Heart left ventricle (tissue), 16 donors: ENCODE data around the gene CHTF18. TPM values are rescaled to one million over a fixed set of nuclear protein-coding genes. Genes with fewer than 3 reads are reported as not detected.
"Not testable (repeated sequence)": the region's sequence is repeated elsewhere in the genome, so short reads cannot be mapped to it uniquely, and the experiment has no call there.

Experiments used
- ATAC-seq, 4 donors: fragments of 200-7000 bp; cut with Tn5 transposase; one replicate each; pipeline ENCODE4 v1.9.1; 2020 to 2022; ENCODE audit warnings: moderate library complexity in 4 of 4, mild to moderate bottlenecking in 3 of 4, moderate number of reproducible peaks in 1 of 4
- DNase-seq, 5 donors: peaks; one replicate each; pipeline ENCODE4 v3.0.0-alpha.2; 2020
- H3K27ac ChIP-seq, 12 donors: fragments of 200-600 bp; sonication (generic) in 4 of 12; one replicate each; pipeline versions ENCODE4 v1.5.0 to v1.8.0; 2016 to 2022; ENCODE audit warnings: mild to moderate bottlenecking in 2 of 12
- H3K27me3 ChIP-seq, 9 donors: fragments of 200-600 bp; sonication (generic) in 2 of 9; one replicate each; pipeline versions ENCODE4 v1.5.1 to v1.8.0; 2016 to 2022; ENCODE audit warnings: mild to moderate bottlenecking in 3 of 9
- H3K36me3 ChIP-seq, 9 donors: fragments of 200-600 bp; sonication (generic) in 2 of 9; one replicate each; pipeline versions ENCODE4 v1.5.0 to v1.8.0; 2018 to 2022; ENCODE audit warnings: mild to moderate bottlenecking in 2 of 9
- H3K4me1 ChIP-seq, 12 donors: fragments of 200-600 bp; sonication (generic) in 4 of 12; one replicate each; pipeline versions ENCODE4 v1.5.0 to v1.8.0; 2016 to 2022; ENCODE audit warnings: mild to moderate bottlenecking in 3 of 12
- H3K4me3 ChIP-seq, 12 donors: fragments of 200-600 bp; sonication (generic) in 4 of 12; one replicate each; pipeline versions ENCODE4 v1.5.0 to v1.8.0; 2017 to 2022; ENCODE audit warnings: mild to moderate bottlenecking in 9 of 12, moderate library complexity in 4 of 12
- H3K9me3 ChIP-seq, 12 donors: fragments of 200-600 bp; sonication (generic) in 4 of 12; one replicate each; pipeline versions ENCODE4 v1.5.0 to v1.8.0; 2016 to 2022; ENCODE audit warnings: mild to moderate bottlenecking in 1 of 12
- CTCF ChIP-seq, 12 donors: fragments of 200-600 bp; sonication (generic) in 4 of 12; IDR thresholded peaks; one replicate each; pipeline versions ENCODE4 v1.5.0 to v1.8.0; 2018 to 2022; ENCODE audit warnings: antibody characterized with exemption in 12 of 12, mild to moderate bottlenecking in 5 of 12
- POLR2A ChIP-seq, 2 donors: fragments of 450-650 bp; IDR thresholded peaks; one replicate each; pipeline ENCODE4 v1.6.1; 2017; ENCODE audit warnings: antibody characterized with exemption in 2 of 2, mild to moderate bottlenecking in 2 of 2, moderate library complexity in 2 of 2
- WGBS, 4 donors: extraction: QIAGEN DNeasy Blood & Tissue Kit in 2 of 4; methylation state at CpG; one replicate each; pipeline versions ENCODE4 v1.1.5 to v1.1.7; 2013 to 2018; 5-methylcytosine and 5-hydroxymethylcytosine counted together
- intact Hi-C, 10 donors: fragments of 100-400 bp; cut with DNase I; formaldehyde crosslinking; loops; one replicate each; pipeline versions ENCODE4 v1.11.1 to v1.14.2; 2022
- polyA plus RNA-seq, 2 donors: library from polyadenylated mRNA; stranded (reverse); fragments of 200-250 nt; gene quantifications; one replicate each; pipeline ENCODE4 v1.2.3, GENCODE V29; 2013
- total RNA-seq, 9 donors: library from RNA; depleted of rRNA in 2 of 9; stranded (reverse); fragments of >200 nt in 2 of 9; fragmentation: NEBNext Ultra II Directional in 3 of 9; extraction: Animal tissue kit (Norgen Biotek cat#: 25700) in 3 of 9; gene quantifications; one replicate each; pipeline versions ENCODE4 v1.1.0 to v1.2.4, GENCODE V29; 2016 to 2023
- donor health status: ischemic (EF 13 %, LVEDD 7.1; RV severe dilation, severe dysfunction).
- donor health status: healthy with polysubstance abuse.
- donor health status: DM: no; HTN: yes; CAD: no.
- donor health status: DM: no; HTN: no; CAD: no.
- donor health status: ischemic (EF 25% LVEDD 6.9; RV normal size, moderate dysfunction).
- donor health status: ischemic (EF 25% LVEDD 5.7; RV mildly dilated, moderate dysfunction).
- donor health status: healthy.
- donor health status: DM: yes; HTN: yes; CAD: no.
- donor health status: ischemic (EF 35%, LVEDD 5.7; RV mildly dilated, moderate dysfunction).
- donor health status: nonischemic (EF 11% LVEDD 7.7; RV severe dilation, severe dysfunction).
- donor health status: DM: yes; HTN: yes; CAD: no.
- donor health status: PGD.
- donor health status: ischemic (EF 29% LVEDD 5.4; RV normal size, mild dysfunction).
- donor health status: nonischemic (EF 23%, LVEDD 6.1; RV moderate dilation, normal function).

The CHTF18 gene
- total and polyA plus RNA-seq, 11 donors: 0.83 to 15.0 (median 3.9) TPM

- Histone ChIP-seq H3K27me3 (peaks cover 0 to 28% (median 0%) of the 10 kb centered on the region in 9 donors), H3K27ac (no peak overlapping the region), H3K9me3 (no peaks in the 10 kb centered on the region), H3K4me1 (peaks cover 0 to 3% (median 0%) of the 10 kb centered on the region in 12 donors), H3K4me3 (no peak overlapping the region), H3K36me3 (no peaks in the 10 kb centered on the region)
- no peak for TF ChIP-seq POLR2A (IDR thresholded peaks at IDR 0.05)
- intact Hi-C loops: loop anchor here in 1 of 10 donors (5.0 kb wide), 1 partner anchor 37 kb away; no protein-coding TSS in a partner anchor
- WGBS, 4 donors: 72 to 94% (median 80%) methylated on average over 6 of the region's 6 CpGs
- ATAC-seq (no peak), DNase-seq (no peak)
These were observed 39.4 kb upstream of the CHTF18 start for GRCh38 chr16:749010-749409.

DNA sequence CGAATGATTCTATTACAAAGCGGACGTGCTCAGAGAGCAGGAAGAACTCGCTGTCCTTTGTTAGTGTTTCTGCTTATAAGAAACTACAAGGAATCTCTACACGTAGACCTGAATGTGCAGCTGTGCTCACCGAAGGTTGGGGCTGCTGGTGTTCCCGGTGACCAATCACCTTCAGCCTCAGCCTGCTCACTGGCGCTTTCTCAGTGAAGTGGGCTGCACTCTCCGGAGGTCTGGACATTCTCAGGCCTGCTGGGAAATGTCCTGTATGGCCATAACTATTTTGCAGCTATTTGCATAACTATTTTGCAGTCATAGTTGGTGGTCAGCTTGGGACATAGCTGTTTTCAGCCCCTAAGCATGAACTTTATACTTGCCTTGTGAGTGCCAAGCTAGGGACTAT, 37.9 kb upstream of the CHTF18 start:
- TF ChIP-seq POLR2A (IDR thresholded peaks at IDR 0.05) (no peak), CTCF (IDR thresholded peaks at IDR 0.05) (no peak)
- intact Hi-C loops: no loop called here
- Histone ChIP-seq H3K9me3 (no peaks in the 10 kb centered on the region), H3K36me3 (no peaks in the 10 kb centered on the region), H3K4me3 (no peak overlapping the region), H3K27ac (no peak overlapping the region), H3K4me1 (peaks cover 0 to 12% (median 0%) of the 10 kb centered on the region in 12 donors), H3K27me3 (peaks cover 0 to 13% (median 0%) of the 10 kb centered on the region in 9 donors)
- WGBS, 4 donors: 48 to 68% (median 55%) methylated on average over 8 to 9 of the region's 9 CpGs
- no peak for ATAC-seq
- DNase-seq: no peak

DNA sequence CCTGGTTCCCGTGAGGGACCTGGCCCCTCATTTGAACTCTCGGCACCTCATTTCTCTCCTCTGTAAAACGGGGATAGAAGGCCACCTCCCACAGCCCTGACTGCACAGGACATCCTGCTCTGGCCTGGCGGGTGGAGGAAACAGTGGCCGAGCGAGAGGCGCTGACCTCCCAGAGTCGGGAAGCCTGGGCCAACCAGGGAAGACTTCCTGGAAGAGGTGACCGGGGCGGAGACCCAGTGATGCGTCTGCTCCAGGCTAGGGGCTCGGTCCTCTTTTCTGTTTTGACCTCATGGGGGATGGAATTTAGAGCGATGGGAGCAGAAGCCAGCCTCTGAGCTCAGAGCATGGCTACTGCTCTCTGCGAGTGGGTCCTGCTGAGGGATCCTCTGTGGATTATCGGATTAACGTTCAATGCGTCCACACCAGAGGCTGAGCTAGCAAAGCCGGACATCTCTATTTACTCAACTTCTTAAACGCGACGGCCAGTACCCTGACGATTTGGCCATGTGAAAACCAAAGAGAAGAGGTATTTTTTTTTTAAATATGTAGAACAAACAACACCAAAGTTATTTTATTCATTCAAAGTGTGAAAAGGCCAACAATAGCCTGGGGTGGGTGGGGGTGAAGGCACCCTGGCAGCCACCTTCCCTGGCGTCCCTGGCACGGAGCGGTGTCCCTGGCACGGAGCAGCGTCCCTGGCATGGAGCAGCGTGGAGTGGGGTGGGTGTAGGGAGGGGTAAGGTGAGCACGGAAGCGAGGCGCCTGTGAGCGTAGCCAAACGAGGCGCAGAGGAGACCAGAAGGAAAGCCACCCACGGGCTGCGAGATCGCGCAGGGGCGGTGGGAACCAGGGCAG, 37.0 kb upstream of the CHTF18 start:
- no peaks in the 10 kb centered on the region for H3K9me3 ChIP-seq
- TF ChIP-seq POLR2A (IDR thresholded peaks at IDR 0.05) (no peak), CTCF (IDR thresholded peaks at IDR 0.05) (no peak)
- peaks cover 0 to 13% (median 0%) of the 10 kb centered on the region in 9 donors for H3K27me3 ChIP-seq
- ATAC-seq (peak; percentile 79 to 92 (median 84)), DNase-seq (peak in 3 of 5 donors; percentile 5 to 56 (median 54))
- H3K27ac ChIP-seq: no peak overlapping the region
- peaks cover 0 to 12% (median 0%) of the 10 kb centered on the region in 12 donors for H3K4me1 ChIP-seq
- intact Hi-C loops: no loop called here
- 59 to 69% (median 62%) methylated on average over 38 to 39 of the region's 39 CpGs for WGBS, 4 donors
- H3K36me3 ChIP-seq: no peaks in the 10 kb centered on the region
- no peak overlapping the region for H3K4me3 ChIP-seq

DNA sequence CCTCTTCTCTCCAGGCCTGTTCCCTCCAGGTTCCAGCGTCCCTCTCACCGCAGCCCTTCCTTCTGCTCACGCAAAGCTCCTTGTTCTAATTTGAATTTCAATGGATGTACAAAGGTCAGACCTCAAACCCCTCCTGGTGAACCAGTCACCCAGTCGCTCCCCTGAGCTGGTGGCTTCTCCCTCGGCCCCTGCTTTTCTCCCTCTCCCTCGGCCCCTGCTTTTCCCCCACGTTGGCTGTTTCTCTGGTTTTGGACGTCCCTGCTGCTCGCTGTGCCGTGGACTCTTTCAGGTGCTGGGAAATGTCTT, 36.5 kb upstream of the CHTF18 start:
- Histone ChIP-seq H3K4me1 (peaks cover 0 to 12% (median 0%) of the 10 kb centered on the region in 12 donors), H3K27me3 (peaks cover 0 to 13% (median 0%) of the 10 kb centered on the region in 9 donors), H3K9me3 (no peaks in the 10 kb centered on the region), H3K36me3 (no peaks in the 10 kb centered on the region), H3K4me3 (no peak overlapping the region), H3K27ac (no peak overlapping the region)
- DNase-seq (no peak), ATAC-seq (no peak)
- TF ChIP-seq CTCF (IDR thresholded peaks at IDR 0.05): no peak
- TF ChIP-seq POLR2A (IDR thresholded peaks at IDR 0.05): no peak
- intact Hi-C loops: no loop called here
- 29 to 40% (median 32%) methylated on average over 10 of the region's 10 CpGs for WGBS, 4 donors

DNA sequence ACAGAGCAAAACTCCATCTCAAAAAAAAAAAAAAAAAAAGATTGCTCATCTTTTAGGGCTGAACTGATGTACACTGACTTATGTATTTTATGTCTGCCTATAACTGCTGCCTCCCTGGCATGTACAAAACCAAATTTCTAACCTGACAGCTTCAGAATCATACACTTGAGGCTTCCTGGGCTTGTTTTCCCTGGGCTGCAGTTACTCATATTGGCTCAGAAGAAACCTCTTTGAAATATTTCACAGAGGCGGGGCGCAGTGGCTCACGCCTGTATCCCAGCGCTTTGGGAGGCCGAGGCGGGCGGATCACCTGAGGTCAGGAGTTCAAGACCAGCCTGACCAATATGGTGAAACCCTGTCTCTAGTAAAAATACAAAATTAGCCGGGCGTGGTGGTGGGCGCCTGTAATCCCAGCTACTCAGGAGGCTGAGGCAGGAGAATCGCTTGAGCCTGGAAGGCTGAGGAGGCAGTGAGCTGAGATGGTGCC, 34.3 kb upstream of the CHTF18 start:
- H3K27ac ChIP-seq: peak overlapping the region in 1 of 12 donors; percentile 49
- DNase-seq, ATAC-seq, intact Hi-C loops, H3K9me3 ChIP-seq, H3K36me3 ChIP-seq, H3K4me3 ChIP-seq: not testable (repeated sequence)
- 84 to 91% (median 90%) methylated on average over 11 of the region's 11 CpGs for WGBS, 4 donors
- peaks cover 0 to 16% (median 0%) of the 10 kb centered on the region in 12 donors for H3K4me1 ChIP-seq
- H3K27me3 ChIP-seq: peaks cover 0 to 13% (median 0%) of the 10 kb centered on the region in 9 donors
